OCI-LY3 (cell line): ENCODE results near the gene ZNF318.
"Not testable (repeated sequence)": the region's sequence is repeated elsewhere in the genome, so short reads cannot be mapped to it uniquely, and the experiment has no call there.

Experiments
- H2AFZ ChIP-seq: fragments of 200-600, 300-600 bp; shearing (Covaris generic); 2 replicates; pipeline ENCODE4 v1.6.0; 2014; ENCODE audit warnings: antibody characterized with exemption, low read depth, low read length
- H3K27ac ChIP-seq: fragments of 200-600, 300-600 bp; sonication (generic); 2 replicates; pipeline ENCODE4 v1.5.1; 2014; ENCODE audit warnings: mild to moderate bottlenecking, low read length, moderate library complexity, mixed read lengths
- H3K27me3 ChIP-seq: fragments of 200-600, 300-600 bp; sonication (generic); 2 replicates; pipeline ENCODE4 v1.6.1; 2014; ENCODE audit warnings: low read depth, low read length, mixed read lengths
- H3K36me3 ChIP-seq: fragments of 200-600, 300-600 bp; sonication (generic); replicated peaks from 2 replicates; pipeline ENCODE3; 2014; ENCODE audit warnings: low read depth, low read length, mixed read lengths
- H3K4me1 ChIP-seq: fragments of 300-600, 200-600 bp; sonication (generic); 2 replicates; pipeline ENCODE4 v1.6.1; 2014; ENCODE audit warnings: low read length, mixed read lengths
- H3K4me2 ChIP-seq: fragments of 200-600, 300-600 bp; sonication (generic); 2 replicates; pipeline ENCODE4 v1.6.1; 2014; ENCODE audit warnings: low read length, mixed read lengths
- H3K4me3 ChIP-seq: fragments of 300-600, 200-600 bp; sonication (generic); 2 replicates; pipeline ENCODE4 v1.5.1; 2014; ENCODE audit warnings: antibody characterized with exemption, mild to moderate bottlenecking, low read length, moderate library complexity
- H3K79me2 ChIP-seq: fragments of 300-600, 200-600 bp; shearing (Covaris generic); 2 replicates; pipeline ENCODE4 v1.6.1; 2014; ENCODE audit warnings: mild to moderate bottlenecking, low read length, mixed read lengths
- H3K9ac ChIP-seq: fragments of 300-600, 200-600 bp; shearing (Covaris generic); 2 replicates; pipeline ENCODE4 v1.6.0; 2014; ENCODE audit warnings: mild to moderate bottlenecking, low read length, moderate library complexity
- H3K9me3 ChIP-seq: fragments of 200-600, 300-600 bp; shearing (Covaris generic); 2 replicates; pipeline ENCODE4 v1.6.1; 2014; ENCODE audit warnings: low read length, mixed read lengths; ENCODE audit not compliant: insufficient read depth
- H4K20me1 ChIP-seq: fragments of 200-600, 300-600 bp; sonication (generic); 2 replicates; pipeline ENCODE4 v1.6.1; 2016; ENCODE audit warnings: low read length, mixed read lengths; ENCODE audit not compliant: insufficient read depth
- CTCF ChIP-seq: fragments of 200-600, 300-600 bp; sonication (generic); IDR thresholded peaks from 2 replicates; pipeline ENCODE4 v1.5.1; 2014; ENCODE audit warnings: antibody characterized with exemption, low read length, low read depth
- EZH2phosphoT487 ChIP-seq: fragments of 200-600 bp; shearing (Covaris generic); IDR thresholded peaks from 2 replicates; pipeline ENCODE4 v1.6.1; 2018; ENCODE audit warnings: antibody characterized with exemption, mixed run types, low read depth

ZNF318 gene

GRCh38 chr6:43395776-43396175, 26.3 kb upstream of the ZNF318 start:
- peaks cover 40% of the 10 kb centered on the region for H3K4me1 ChIP-seq
- no peak for TF ChIP-seq CTCF
- no peak for TF ChIP-seq EZH2phosphoT487
- H3K4me3 ChIP-seq, result no peak overlapping the region
- no peak overlapping the region for H2AFZ ChIP-seq
- no peak overlapping the region for H3K27ac ChIP-seq
- no peaks in the 10 kb centered on the region for H3K36me3 ChIP-seq
- no peak overlapping the region for H3K4me2 ChIP-seq
- no peaks in the 10 kb centered on the region for H4K20me1 ChIP-seq
- H3K9ac ChIP-seq, result no peak overlapping the region
- no peaks in the 10 kb centered on the region for H3K79me2 ChIP-seq
- 0 out of 2 replicates have a peak, but pooled peaks cover 4% of the 10 kb centered on the region for H3K27me3 ChIP-seq
- H3K9me3 ChIP-seq, result no peaks in the 10 kb centered on the region

- Histone ChIP-seq H3K4me3 (no peak overlapping the region), H3K36me3 (no peaks in the 10 kb centered on the region), H2AFZ (no peak overlapping the region), H3K4me1 (peaks cover 34% of the 10 kb centered on the region), H3K79me2 (no peaks in the 10 kb centered on the region), H3K4me2 (no peak overlapping the region), H3K27me3 (0 out of 2 replicates have a peak, but pooled peaks cover 4% of the 10 kb centered on the region), H3K9me3 (no peaks in the 10 kb centered on the region), H4K20me1 (no peaks in the 10 kb centered on the region), H3K27ac (no peak overlapping the region), H3K9ac (no peak overlapping the region)
- TF ChIP-seq EZH2phosphoT487, result no peak
- no peak for TF ChIP-seq CTCF
Observed at GRCh38 chr6:43394982-43395381, 25.5 kb upstream of the ZNF318 start.

- H3K79me2 ChIP-seq, result no peaks in the 10 kb centered on the region
- TF ChIP-seq CTCF (no peak), EZH2phosphoT487 (no peak)
- H3K9ac ChIP-seq, result 0 out of 2 replicates have a peak overlapping the region, but pooled peaks have one; percentile 38
- no peaks in the 10 kb centered on the region for H3K36me3 ChIP-seq
- peak overlapping the region; percentile 93 for H2AFZ ChIP-seq
- H3K4me3 ChIP-seq, result peak overlapping the region; percentile 66
- H3K4me1 ChIP-seq, result peaks cover 33% of the 10 kb centered on the region
- H3K27me3 ChIP-seq, result 0 out of 2 replicates have a peak, but pooled peaks cover 10% of the 10 kb centered on the region
- H3K27ac ChIP-seq, result no peak overlapping the region; the same call in 1 of the 2 replicates
- peak overlapping the region; percentile 88 for H3K4me2 ChIP-seq
- H3K9me3 ChIP-seq, result no peaks in the 10 kb centered on the region
- no peaks in the 10 kb centered on the region for H4K20me1 ChIP-seq
Observed at GRCh38 chr6:43393602-43394001, 24.2 kb upstream of the ZNF318 start.

- H3K36me3 ChIP-seq, H3K9me3 ChIP-seq, H3K4me3 ChIP-seq, H3K27ac ChIP-seq, H3K27me3 ChIP-seq, H4K20me1 ChIP-seq, H3K9ac ChIP-seq, H2AFZ ChIP-seq, H3K79me2 ChIP-seq: not testable (repeated sequence)
- peaks cover 33% of the 10 kb centered on the region for H3K4me1 ChIP-seq
- peak overlapping the region; percentile 88; the same call in 1 of the 2 replicates for H3K4me2 ChIP-seq
Observed at GRCh38 chr6:43393133-43393532, 23.7 kb upstream of the ZNF318 start.
